H1 (cell line): ENCODE data around the gene DSCAM. TPM values are rescaled to one million over a fixed set of nuclear protein-coding genes. Genes with fewer than 3 reads are reported as not detected.

Source experiments
- CTCF ChIA-PET: fragments of 300-600 bp; sonication (Branson Sonifier 250); formaldehyde crosslinking; loops from one replicate; lab custom pipeline; 2021; ENCODE audit not compliant: partially characterized antibody; lab: Charles Lee
- POLR2A ChIA-PET: fragments of 300-600 bp; sonication (Branson Sonifier 250); formaldehyde crosslinking; loops from one replicate; lab custom pipeline; 2021; ENCODE audit warnings: inconsistent platforms; ENCODE audit not compliant: partially characterized antibody; lab: Charles Lee
- DNase-seq, 2 experiments: peaks; one replicate each; pipeline versions ENCODE4 v3.0.0 to v3.0.0-alpha.2; 2010 to 2022; ENCODE audit warnings: low spot score in 2 of 2, low read depth in 1 of 2, mixed read lengths in 1 of 2
- FAIRE-seq: peaks from 2 replicates; lab custom pipeline; 2011; peaks lifted over from hg19 to GRCh38; lab: Jason Lieb, UNC
- H2AFZ ChIP-seq: 2 replicates; pipeline ENCODE4 v1.8.1; 2012; ENCODE audit warnings: low read length, inconsistent platforms
- H2AK5ac ChIP-seq: 2 replicates; pipeline ENCODE4 v1.6.1; 2013; ENCODE audit warnings: low read depth, low read length
- H2BK120ac ChIP-seq: replicated peaks from 2 replicates; pipeline ENCODE3; 2013; ENCODE audit warnings: low read depth, low read length, inconsistent platforms
- H2BK12ac ChIP-seq: 2 replicates; pipeline ENCODE4 v1.6.1; 2013; ENCODE audit warnings: low read depth, low read length
- H2BK15ac ChIP-seq: 2 replicates; pipeline ENCODE4 v1.6.1; 2013; ENCODE audit warnings: low read length
- H2BK20ac ChIP-seq: 2 replicates; pipeline ENCODE4 v1.6.1; 2013; ENCODE audit warnings: low read length
- H2BK5ac ChIP-seq: 2 replicates; pipeline ENCODE4 v1.6.1; 2013; ENCODE audit warnings: low read depth, low read length
- H3K14ac ChIP-seq: 2 replicates; pipeline ENCODE4 v1.6.1; 2013; ENCODE audit warnings: inconsistent platforms; ENCODE audit not compliant: insufficient read length
- H3K18ac ChIP-seq: 2 replicates; pipeline ENCODE4 v1.6.1; 2013; ENCODE audit warnings: low read length; ENCODE audit errors: extremely low read depth
- H3K23ac ChIP-seq: 2 replicates; pipeline ENCODE4 v1.6.1; 2013; ENCODE audit warnings: inconsistent platforms; ENCODE audit not compliant: insufficient read length
- H3K23me2 ChIP-seq: 2 replicates; pipeline ENCODE4 v1.6.1; 2013; ENCODE audit warnings: low read depth, low read length
- H3K27ac ChIP-seq: 2 replicates; pipeline ENCODE4 v1.6.1; 2011; ENCODE audit warnings: low read depth, low read length, inconsistent platforms
- H3K27me3 ChIP-seq, 4 experiments: replicated peaks in 1 of 4; 1 replicate in 1 of 4; 2 replicates in 3 of 4; pipeline versions ENCODE4 v1.6.1 to v1.8.1; 2011 to 2013; ENCODE audit warnings: low read length in 3 of 4, mild to moderate bottlenecking in 3 of 4, inconsistent platforms in 2 of 4, mixed read lengths in 2 of 4, moderate library complexity in 1 of 4; ENCODE audit not compliant: control insufficient read depth in 3 of 4, insufficient read depth in 3 of 4; ENCODE audit errors: extremely low read depth in 1 of 4
- H3K36me3 ChIP-seq, 4 experiments: 2 replicates each; pipeline versions ENCODE4 v1.6.1 to v1.8.1; 2011 to 2013; ENCODE audit warnings: mild to moderate bottlenecking in 4 of 4, low read length in 3 of 4, moderate library complexity in 2 of 4, control low read depth in 1 of 4, inconsistent platforms in 1 of 4; ENCODE audit not compliant: insufficient read depth in 4 of 4, control insufficient read depth in 2 of 4
- H3K4ac ChIP-seq: replicated peaks from 2 replicates; pipeline ENCODE3; 2013; ENCODE audit warnings: low read length, low read depth, mixed read lengths, inconsistent platforms; ENCODE audit not compliant: insufficient read length
- H3K4me1 ChIP-seq, 4 experiments: replicated peaks in 1 of 4; 1 replicate in 1 of 4; 2 replicates in 3 of 4; pipeline versions ENCODE4 v1.6.1 to v1.8.1; 2011 to 2013; ENCODE audit warnings: low read length in 3 of 4, inconsistent platforms in 2 of 4, mixed read lengths in 1 of 4; ENCODE audit not compliant: insufficient read depth in 4 of 4, control insufficient read depth in 3 of 4
- H3K4me2 ChIP-seq, 2 experiments: 2 replicates each; pipeline versions ENCODE4 v1.6.1 to v1.8.1; 2011 to 2013; ENCODE audit warnings: low read depth in 2 of 2, low read length in 2 of 2, control low read depth in 1 of 2, inconsistent platforms in 1 of 2, mild to moderate bottlenecking in 1 of 2; ENCODE audit not compliant: insufficient read depth in 1 of 2
- H3K4me3 ChIP-seq, 4 experiments: fragments of 200-600, 300-600 bp in 1 of 4; sonication (generic), shearing (Covaris generic), sonication (Bioruptor Twin) in 1 of 4; 2 replicates each; pipeline versions ENCODE4 v1.5.1 to v1.8.1; 2011 to 2016; ENCODE audit warnings: low read length in 4 of 4, low read depth in 3 of 4, control low read depth in 2 of 4, inconsistent platforms in 2 of 4, mild to moderate bottlenecking in 2 of 4, mixed read lengths in 1 of 4, moderate library complexity in 1 of 4; ENCODE audit not compliant: insufficient read depth in 2 of 4; ENCODE audit errors: extremely low read depth in 1 of 4
- H3K56ac ChIP-seq: replicated peaks from 2 replicates; pipeline ENCODE3; 2013; ENCODE audit warnings: low read depth, mild to moderate bottlenecking, mixed read lengths, low read length, inconsistent platforms; ENCODE audit not compliant: insufficient read length
- H3K79me1 ChIP-seq: 2 replicates; pipeline ENCODE4 v1.6.1; 2013; ENCODE audit warnings: low read depth, low read length, control low read depth
- H3K79me2 ChIP-seq, 2 experiments: 2 replicates each; pipeline versions ENCODE4 v1.6.1 to v1.8.1; 2012 to 2013; ENCODE audit warnings: low read length in 2 of 2, mild to moderate bottlenecking in 2 of 2, inconsistent platforms in 1 of 2; ENCODE audit not compliant: insufficient read depth in 2 of 2, control insufficient read depth in 1 of 2
- H3K9ac ChIP-seq, 4 experiments: replicated peaks in 1 of 4; 1 replicate in 1 of 4; 2 replicates in 3 of 4; pipeline versions ENCODE4 v1.6.1 to v1.8.1; 2011 to 2013; ENCODE audit warnings: low read depth in 3 of 4, low read length in 3 of 4, control low read depth in 2 of 4, mild to moderate bottlenecking in 2 of 4, moderate library complexity in 2 of 4, inconsistent platforms in 1 of 4; ENCODE audit errors: extremely low read depth in 1 of 4
- H3K9me3 ChIP-seq, 2 experiments: 2 replicates each; pipeline versions ENCODE4 v1.6.1 to v1.8.1; 2012 to 2013; ENCODE audit warnings: mild to moderate bottlenecking in 2 of 2, moderate library complexity in 2 of 2, control low read depth in 1 of 2, inconsistent platforms in 1 of 2, low read depth in 1 of 2, low read length in 1 of 2, mixed read lengths in 1 of 2; ENCODE audit not compliant: insufficient read depth in 2 of 2
- H4K20me1 ChIP-seq, 2 experiments: replicated peaks in 1 of 2; 2 replicates each; pipeline versions ENCODE3 to v1.8.1; 2011 to 2013; ENCODE audit warnings: inconsistent platforms in 2 of 2, low read length in 2 of 2, mild to moderate bottlenecking in 1 of 2; ENCODE audit not compliant: insufficient read depth in 2 of 2, control insufficient read depth in 1 of 2
- H4K5ac ChIP-seq: 2 replicates; pipeline ENCODE4 v1.6.1; 2013; ENCODE audit warnings: low read length, low read depth, mixed read lengths, inconsistent platforms; ENCODE audit not compliant: insufficient read length
- H4K8ac ChIP-seq: 2 replicates; pipeline ENCODE4 v1.8.0; 2013; ENCODE audit warnings: mild to moderate bottlenecking, moderate library complexity, low read length, inconsistent platforms; ENCODE audit not compliant: insufficient read depth; ENCODE audit errors: extremely low read depth
- H4K91ac ChIP-seq: replicated peaks from 2 replicates; pipeline ENCODE3; 2013; ENCODE audit warnings: low read length, mixed read lengths, inconsistent platforms; ENCODE audit not compliant: insufficient read length
- ATF2 ChIP-seq: IDR thresholded peaks from 2 replicates; pipeline ENCODE4 v1.6.1; 2012; ENCODE audit warnings: low read length, inconsistent platforms
- JUND ChIP-seq: IDR thresholded peaks from 2 replicates; pipeline ENCODE4 v1.6.1; 2011; ENCODE audit warnings: mild to moderate bottlenecking, improper control_type of control experiment, low read length
- RBBP5 ChIP-seq: IDR thresholded peaks from 2 replicates; pipeline ENCODE4 v1.7.1; 2012; ENCODE audit warnings: low read depth, mild to moderate bottlenecking, inconsistent platforms, low read length, moderate library complexity, borderline replicate concordance
- SAP30 ChIP-seq: fragments of 300-600 bp; sonication (generic); IDR thresholded peaks from 2 replicates; pipeline ENCODE4 v1.7.1; 2012; ENCODE audit warnings: low read length, moderate library complexity, mild to moderate bottlenecking, inconsistent platforms; ENCODE audit not compliant: insufficient read depth, insufficient replicate concordance
- WGBS, 2 experiments: shearing (Covaris generic) in 1 of 2; methylation state at CpG; one replicate each; pipeline versions ENCODE4 v1.1.6 to v1.1.7; 2013 to 2015; ENCODE audit warnings: low lambda C conversion rate in 2 of 2, mixed read lengths in 2 of 2, inconsistent platforms in 1 of 2, low coverage in 1 of 2, missing lambda C conversion rate in 1 of 2; ENCODE audit not compliant: insufficient replicate concordance in 2 of 2, insufficient coverage in 1 of 2, insufficient read length in 1 of 2; ENCODE audit errors: extremely low coverage in 1 of 2, missing lambda C conversion rate in 1 of 2; 5-methylcytosine and 5-hydroxymethylcytosine counted together
- polyA plus RNA-seq, 7 experiments: library from polyadenylated mRNA; depleted of rRNA in 3 of 7; stranded (reverse) in 5 of 7; unstranded in 2 of 7; fragments of >200 nt in 5 of 7; fragments of 200-250 nt in 2 of 7; gene quantifications; 1 replicate in 5 of 7; 2 replicates in 1 of 7; 4 replicates in 1 of 7; pipeline versions ENCODE4 v1.2.1 to v1.2.3, GENCODE V29; 2011 to 2013; ENCODE audit warnings: missing spikeins in 2 of 7, mixed read lengths in 2 of 7
- total RNA-seq: library from RNA; stranded (reverse); fragmentation: NEBNext Ultra II Directional; extraction: Animal tissue kit (Norgen Biotek cat#: 25700); gene quantifications from 2 replicates; pipeline ENCODE4 v1.2.1, GENCODE V29; 2021

Gene DSCAM
- total and polyA plus RNA-seq, 2 of the 8 experiments (the other 6 are each of a cell fraction or from before 2014, with no cell fraction given): 0.02 to 0.15 TPM

DNA sequence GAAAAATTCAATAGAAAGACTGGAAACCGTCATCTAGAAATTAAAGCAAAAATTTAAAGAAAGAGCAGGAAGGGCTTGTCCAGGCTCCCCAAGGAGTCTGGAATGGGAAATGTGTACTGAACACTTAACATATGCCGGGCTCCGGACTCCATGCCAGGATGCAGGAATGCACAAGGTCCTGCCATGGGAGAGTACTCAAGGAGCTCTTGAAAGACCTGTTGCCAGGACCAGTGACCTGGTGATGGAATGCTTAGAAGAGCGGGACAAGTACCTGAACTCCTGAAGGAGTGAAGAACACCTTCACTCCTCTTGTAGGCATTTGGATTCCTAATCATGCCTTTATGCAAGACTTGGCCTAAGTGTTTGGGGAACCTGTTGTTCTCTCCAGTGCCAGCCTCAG, 16.9 kb upstream of the DSCAM start:
- no peak overlapping the region for H3K4ac ChIP-seq
- H2AK5ac ChIP-seq: peak overlapping the region; percentile 65; the same call in 1 of the 2 replicates
- FAIRE-seq: no peak
- POLR2A ChIA-PET: no interaction called here
- TF ChIP-seq ATF2: no peak
- TF ChIP-seq JUND: no peak
- TF ChIP-seq SAP30: no peak
- TF ChIP-seq RBBP5: no peak
- H3K27me3 ChIP-seq: no peaks in the 10 kb centered on the region
- no peaks in the 10 kb centered on the region for H3K79me1 ChIP-seq
- no peak overlapping the region for H4K8ac ChIP-seq
- no peaks in the 10 kb centered on the region for H3K79me2 ChIP-seq
- no peak overlapping the region for H4K5ac ChIP-seq
- H2BK12ac ChIP-seq: peak overlapping the region; percentile 68; the same call in 1 of the 2 replicates
- H3K4me1 ChIP-seq: peaks cover 3 to 6% (median 4%) of the 10 kb centered on the region in 4 experiments; a peak in 6 of 7 replicates
- H3K4me3 ChIP-seq: no peak overlapping the region
- peak overlapping the region; percentile 78 for H3K18ac ChIP-seq
- no peaks in the 10 kb centered on the region; the same call in 1 of the 2 replicates for H3K23me2 ChIP-seq
- H2AFZ ChIP-seq: no peak overlapping the region
- no peak overlapping the region for H3K9ac ChIP-seq
- peak overlapping the region; percentile 79; the same call in 1 of the 2 replicates for H2BK5ac ChIP-seq
- no peaks in the 10 kb centered on the region for H4K20me1 ChIP-seq
- 90% methylated on average over 4 of the region's 4 CpGs; no CpG with 5 or more reads in 1 of the 2 experiments for WGBS, 2 experiments
- H3K4me2 ChIP-seq: no peak overlapping the region
- no peak overlapping the region for H3K56ac ChIP-seq
- no peaks in the 10 kb centered on the region; a peak in 1 of 4 replicates for H3K9me3 ChIP-seq
- H3K36me3 ChIP-seq: no peaks in the 10 kb centered on the region
- CTCF ChIA-PET: no interaction called here
- no peak overlapping the region for H3K27ac ChIP-seq
- H2BK20ac ChIP-seq: no peak overlapping the region
- no peak overlapping the region for H2BK15ac ChIP-seq
- H2BK120ac ChIP-seq: peak overlapping the region; percentile 86
- DNase-seq: no peak
- peak overlapping the region; percentile 30 for H4K91ac ChIP-seq
- no peak overlapping the region for H3K14ac ChIP-seq
- no peak overlapping the region for H3K23ac ChIP-seq
